ENCODE results near the gene TTYH3.

TTYH3 gene

GRCh38 chr7:2710286-2710655, 78.5 kb downstream of the TTYH3 start:
- DNase-seq: peak; percentile 45 to 91 (median 69)

- peak in 3 of 5 experiments; percentile 37 to 95 (median 57) for DNase-seq
These were observed 79.2 kb downstream of the TTYH3 start for GRCh38 chr7:2710901-2711551.

GRCh38 chr7:2711895-2712675, 80.3 kb downstream of the TTYH3 start:
- DNase-seq: no peak

GRCh38 chr7:2713370-2713769, 81.6 kb downstream of the TTYH3 start:
- DNase-seq: peak in 1 of 5 experiments; percentile 11

GRCh38 chr7:2713978-2714377, 82.2 kb downstream of the TTYH3 start:
- DNase-seq: no peak
